GM12878 (cell line): ENCODE measurements around the gene MFSD6.

Experiments
- ATF7 ChIP-seq: fragments of 450-650 bp; IDR thresholded peaks from 2 replicates; pipeline ENCODE4 v1.6.1; 2016; ENCODE audit warnings: low read depth, mild to moderate bottlenecking
- BRCA1 ChIP-seq: IDR thresholded peaks from 2 replicates; pipeline ENCODE4 v1.6.1; 2011; ENCODE audit warnings: low read depth, low read length, improper control_type of control experiment
- CTCF ChIP-seq, 3 experiments: IDR thresholded peaks in 2 of 3; conservative IDR thresholded peaks in 1 of 3; 2 replicates each; pipeline ENCODE4 v1.5.1; 2011; ENCODE audit warnings: low read depth in 3 of 3, low read length in 3 of 3, mild to moderate bottlenecking in 3 of 3, control low read depth in 2 of 3, moderate library complexity in 2 of 3, inconsistent platforms in 1 of 3, mixed read lengths in 1 of 3; ENCODE audit not compliant: control insufficient read depth in 2 of 3, insufficient read depth in 1 of 3; ENCODE audit errors: extremely low read depth in 1 of 3
- POLR2A ChIP-seq: IDR thresholded peaks from 2 replicates; pipeline ENCODE4 v1.6.1; 2011; ENCODE audit warnings: low read depth, mild to moderate bottlenecking, low read length

GRCh38 chr2:190380962-190381412 is 27.2 kb upstream of the MFSD6 start:
- TF ChIP-seq BRCA1 (no peak), POLR2A (no peak), CTCF (IDR thresholded peaks at IDR 0.05 in 2 of 3, conservative IDR thresholded peaks at IDR 0.05 in 1 of 3; ENCODE audit: control insufficient read depth in 2 of 3, extremely low read depth in 1 of 3, insufficient read depth in 1 of 3, low read depth in 3 of 3, low read length in 3 of 3) (no peak), ATF7 (no peak)
